Activated B cell treated with CpG ODN at 0.5 μM for 24 hours (primary cell): ENCODE results near the gene MRE11. TPM values are rescaled to one million over a fixed set of nuclear protein-coding genes. Genes with fewer than 3 reads are reported as not detected.

Experiments
- ATAC-seq: fragments of 200-7000 bp; cut with Tn5 transposase; one replicate; pipeline ENCODE4 v1.10.0; 2021; ENCODE audit warnings: low read depth, mild to moderate bottlenecking, moderate library complexity
- CTCF ChIA-PET: fragments of 350-600 bp; sonication (Branson Sonifier 250); formaldehyde crosslinking; loops from one replicate; lab custom pipeline; 2021; ENCODE audit warnings: antibody characterized with exemption; lab: Charles Lee
- POLR2A ChIA-PET: fragments of 350-600 bp; sonication (Branson Sonifier 250); formaldehyde crosslinking; loops from one replicate; lab custom pipeline; 2021; ENCODE audit warnings: antibody characterized with exemption; lab: Charles Lee
- DNase-seq: peaks from one replicate; pipeline ENCODE4 v3.0.0; 2022
- H3K27ac Mint-ChIP-seq: one replicate; pipeline ENCODE4 v1.8.0; 2020; ENCODE audit warnings: mixed read lengths
- H3K27me3 Mint-ChIP-seq: one replicate; pipeline ENCODE4 v1.8.0; 2021; ENCODE audit warnings: mixed read lengths
- H3K36me3 Mint-ChIP-seq: one replicate; pipeline ENCODE4 v1.8.0; 2021; ENCODE audit warnings: low read depth, mixed read lengths
- H3K4me1 Mint-ChIP-seq: one replicate; pipeline ENCODE4 v1.8.0; 2021; ENCODE audit warnings: mixed read lengths
- H3K4me3 Mint-ChIP-seq: one replicate; pipeline ENCODE4 v1.8.0; 2020; ENCODE audit warnings: mild to moderate bottlenecking, mixed read lengths
- H3K9me3 Mint-ChIP-seq: one replicate; pipeline ENCODE4 v1.8.0; 2020; ENCODE audit warnings: mixed read lengths
- intact Hi-C: fragments of 100-400 bp; cut with micrococcal nuclease; formaldehyde crosslinking; loops from one replicate; pipeline ENCODE4 v1.15.1; 2024
- total RNA-seq: library from RNA; stranded (reverse); gene quantifications from 2 replicates; pipeline ENCODE4 v1.2.3, GENCODE V29; 2022
- TF ChIP-seq, protein P1 (sequence below): fragments of 200-600 bp; IDR thresholded peaks from one replicate; pipeline ENCODE4 v1.8.0; 2022; ENCODE audit warnings: antibody characterized with exemption, mild to moderate bottlenecking

MRE11 gene
- total RNA-seq, 1 donor from 2014 or later: 40.1 TPM

DNA sequence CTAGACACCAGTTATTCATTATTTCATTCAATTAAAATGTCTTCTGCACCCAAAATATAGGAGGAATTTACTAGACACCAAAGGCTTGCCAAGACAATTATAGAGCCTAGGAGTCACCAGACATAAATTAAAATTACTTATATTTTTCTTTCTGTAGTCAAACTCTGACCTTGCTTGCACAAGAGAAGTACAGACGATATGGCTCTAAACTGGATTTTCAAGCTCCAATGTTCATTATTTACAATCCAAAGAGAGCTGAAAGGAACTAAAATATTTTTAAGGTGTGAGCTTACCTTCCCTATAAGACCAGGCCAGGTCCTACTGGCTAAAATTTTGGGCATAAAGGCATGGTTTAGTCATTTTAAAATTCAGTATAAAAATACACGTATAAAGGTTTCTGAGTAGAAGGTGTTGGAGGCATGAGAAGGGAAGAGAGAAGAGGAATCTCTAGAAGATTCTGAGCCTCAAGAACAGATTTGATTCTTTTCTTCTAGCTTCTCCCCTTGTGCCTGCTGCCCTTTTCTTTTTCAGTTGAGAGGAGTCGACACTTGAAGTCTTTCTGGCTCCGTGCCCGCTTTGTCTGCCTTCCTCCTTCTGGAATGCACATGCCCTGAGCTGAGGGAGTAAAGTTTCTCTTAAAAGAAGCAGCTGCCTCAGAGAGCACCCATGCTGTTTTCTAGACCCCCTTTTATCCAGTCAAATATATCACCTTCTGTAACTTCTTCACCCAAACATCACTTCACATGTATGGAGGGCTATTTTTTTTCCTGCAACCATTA lies 32.1 kb upstream of the MRE11 start:
- Mint-ChIP-seq H3K4me3 (no peak overlapping the region), H3K4me1 (no peaks in the 10 kb centered on the region), H3K27me3 (peaks cover 40% of the 10 kb centered on the region), H3K9me3 (no peaks in the 10 kb centered on the region), H3K36me3 (no peaks in the 10 kb centered on the region), H3K27ac (no peak overlapping the region)
- CTCF ChIA-PET: no interaction called here
- ATAC-seq (no peak), DNase-seq (no peak)
- POLR2A ChIA-PET: interaction anchor here (0.6 kb wide), 1 partner anchor 81 kb away, joined by 4 read pairs; no protein-coding TSS in a partner anchor
- TF ChIP-seq, protein P1, sequence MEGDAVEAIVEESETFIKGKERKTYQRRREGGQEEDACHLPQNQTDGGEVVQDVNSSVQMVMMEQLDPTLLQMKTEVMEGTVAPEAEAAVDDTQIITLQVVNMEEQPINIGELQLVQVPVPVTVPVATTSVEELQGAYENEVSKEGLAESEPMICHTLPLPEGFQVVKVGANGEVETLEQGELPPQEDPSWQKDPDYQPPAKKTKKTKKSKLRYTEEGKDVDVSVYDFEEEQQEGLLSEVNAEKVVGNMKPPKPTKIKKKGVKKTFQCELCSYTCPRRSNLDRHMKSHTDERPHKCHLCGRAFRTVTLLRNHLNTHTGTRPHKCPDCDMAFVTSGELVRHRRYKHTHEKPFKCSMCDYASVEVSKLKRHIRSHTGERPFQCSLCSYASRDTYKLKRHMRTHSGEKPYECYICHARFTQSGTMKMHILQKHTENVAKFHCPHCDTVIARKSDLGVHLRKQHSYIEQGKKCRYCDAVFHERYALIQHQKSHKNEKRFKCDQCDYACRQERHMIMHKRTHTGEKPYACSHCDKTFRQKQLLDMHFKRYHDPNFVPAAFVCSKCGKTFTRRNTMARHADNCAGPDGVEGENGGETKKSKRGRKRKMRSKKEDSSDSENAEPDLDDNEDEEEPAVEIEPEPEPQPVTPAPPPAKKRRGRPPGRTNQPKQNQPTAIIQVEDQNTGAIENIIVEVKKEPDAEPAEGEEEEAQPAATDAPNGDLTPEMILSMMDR: no peak
- intact Hi-C loops: no loop called here

DNA sequence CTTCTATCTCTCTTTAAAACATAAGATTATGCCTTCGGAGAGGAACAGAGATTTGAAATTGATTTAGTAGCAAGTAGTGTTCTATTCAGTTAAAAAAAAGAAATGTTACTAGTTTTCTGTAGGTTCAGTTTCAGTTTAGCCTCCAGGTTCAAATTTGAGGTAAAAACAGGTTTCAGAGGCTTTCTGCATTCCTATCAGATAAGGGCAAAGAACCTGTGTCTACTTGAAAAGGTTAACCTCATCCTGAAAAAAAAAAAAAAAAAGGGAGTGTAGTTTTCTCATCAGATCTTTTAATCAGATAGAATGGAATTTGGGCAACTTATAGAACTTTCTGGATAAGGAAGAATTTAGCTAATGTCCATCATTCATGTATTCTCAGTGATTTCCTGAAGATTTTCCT lies 30.7 kb upstream of the MRE11 start:
- Mint-ChIP-seq H3K9me3 (no peaks in the 10 kb centered on the region), H3K4me1 (no peaks in the 10 kb centered on the region), H3K27me3 (peaks cover 34% of the 10 kb centered on the region), H3K27ac (no peak overlapping the region), H3K36me3 (no peaks in the 10 kb centered on the region), H3K4me3 (no peak overlapping the region)
- CTCF ChIA-PET: no interaction called here
- intact Hi-C loops: no loop called here
- DNase-seq (no peak), ATAC-seq (no peak)
- TF ChIP-seq, protein P1: no peak
- POLR2A ChIA-PET: no interaction called here

GRCh38 chr11:94521684-94522083 lies 28.0 kb upstream of the MRE11 start:
- ATAC-seq: no peak
- TF ChIP-seq, protein P1: no peak
- CTCF ChIA-PET: interaction anchor here (0.8 to 1.7 kb wide), 6 partner anchors 9 to 1905 kb away, joined by 3 to 5 read pairs (median 4); partner anchors contain the start of gene C11orf97
- no peak for DNase-seq
- H3K36me3 Mint-ChIP-seq: no peaks in the 10 kb centered on the region
- no peak overlapping the region for H3K27ac Mint-ChIP-seq
- no peaks in the 10 kb centered on the region for H3K9me3 Mint-ChIP-seq
- peaks cover 20% of the 10 kb centered on the region for H3K27me3 Mint-ChIP-seq
- POLR2A ChIA-PET: no interaction called here
- intact Hi-C loops: no loop called here
- H3K4me1 Mint-ChIP-seq: no peaks in the 10 kb centered on the region
- H3K4me3 Mint-ChIP-seq: no peak overlapping the region

DNA sequence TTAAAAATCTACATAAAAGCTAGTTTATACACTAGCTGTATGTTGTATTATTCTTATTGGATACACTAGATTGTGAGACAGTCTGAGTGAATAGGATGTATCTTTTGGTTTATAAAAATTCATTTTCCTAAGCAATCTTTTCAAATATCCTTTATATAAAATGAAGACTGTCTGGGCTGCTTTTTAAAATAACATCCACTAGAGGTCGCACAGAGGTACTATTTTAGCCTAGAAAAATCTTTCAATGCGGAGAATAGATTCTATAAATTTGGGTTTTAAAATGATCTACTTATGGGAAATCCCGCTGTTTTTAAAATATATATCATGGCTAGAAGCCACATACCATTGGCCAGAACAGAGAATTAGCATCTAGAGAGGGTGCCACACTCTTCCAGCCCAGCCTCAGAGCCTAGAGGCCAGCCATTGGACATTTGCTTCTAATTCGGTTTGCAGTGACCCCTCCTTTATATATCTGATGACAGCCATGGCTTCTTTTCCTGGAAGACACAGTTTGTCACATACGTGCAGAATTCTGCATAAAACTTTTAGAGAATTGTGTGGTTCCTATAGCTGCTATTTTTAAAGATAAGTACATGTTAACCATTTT lies 25.9 kb upstream of the MRE11 start:
- ChIA-PET POLR2A (no interaction called here), CTCF (interaction anchor here (0.7 to 3.5 kb wide), 6 partner anchors 12 to 388 kb away, joined by 3 to 10 read pairs (median 4); no protein-coding TSS in a partner anchor)
- no peaks in the 10 kb centered on the region for H3K36me3 Mint-ChIP-seq
- TF ChIP-seq, protein P1: peak; percentile 54
- no peak overlapping the region for H3K27ac Mint-ChIP-seq
- H3K27me3 Mint-ChIP-seq: peaks cover 23% of the 10 kb centered on the region
- no peak for ATAC-seq
- intact Hi-C loops: loop anchor here (1.0 to 2.0 kb wide), 6 partner anchors 23 to 1907 kb away; partner anchors contain the start of gene FUT4
- no peak for DNase-seq
- H3K9me3 Mint-ChIP-seq: no peaks in the 10 kb centered on the region
- no peaks in the 10 kb centered on the region for H3K4me1 Mint-ChIP-seq
- no peak overlapping the region for H3K4me3 Mint-ChIP-seq

DNA sequence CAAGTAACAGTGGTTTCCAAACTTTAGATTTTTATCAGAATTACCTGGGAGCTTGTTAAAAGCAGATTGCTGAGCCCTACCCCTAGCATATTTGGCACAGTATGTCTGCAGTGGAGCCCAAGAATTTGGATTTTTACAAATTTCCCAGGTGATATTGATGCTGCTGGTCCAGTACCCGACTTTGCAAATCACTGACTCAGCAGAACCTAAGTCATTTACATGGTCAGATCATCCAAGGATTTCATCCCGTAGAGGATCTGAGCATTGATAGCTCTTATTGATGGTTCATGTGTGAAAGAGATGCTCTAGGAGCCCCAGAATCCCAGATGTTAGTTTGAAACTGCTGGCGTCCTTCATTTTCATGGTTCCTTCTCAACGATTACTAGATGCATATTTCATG lies 24.7 kb upstream of the MRE11 start:
- POLR2A ChIA-PET: no interaction called here
- Mint-ChIP-seq H3K27me3 (peaks cover 19% of the 10 kb centered on the region), H3K36me3 (no peaks in the 10 kb centered on the region), H3K4me3 (no peak overlapping the region), H3K27ac (no peak overlapping the region), H3K4me1 (no peaks in the 10 kb centered on the region), H3K9me3 (no peaks in the 10 kb centered on the region)
- CTCF ChIA-PET: interaction anchor here (0.6 to 3.5 kb wide), 5 partner anchors 10 to 380 kb away, joined by 3 to 10 read pairs (median 3); no protein-coding TSS in a partner anchor
- intact Hi-C loops: loop anchor here (2.0 kb wide), 3 partner anchors 25 to 245 kb away; partner anchors contain the start of gene FUT4
- DNase-seq: no peak
- ATAC-seq: no peak
- TF ChIP-seq, protein P1: no peak
